GM23338 (cell line): Measurements from ENCODE around the gene APCDD1L. TPM values are rescaled to one million over a fixed set of nuclear protein-coding genes. Genes with fewer than 3 reads are reported as not detected.

ENCODE experiments used
- ATAC-seq: fragments of 200-7000 bp; cut with Tn5 transposase; 3 replicates; pipeline ENCODE4 v1.9.1; 2020
- DNase-seq: peaks from one replicate; pipeline ENCODE4 v3.0.0-alpha.2; 2015; ENCODE audit warnings: low spot score
- H2AFZ ChIP-seq: fragments of 200-600 bp; sonication (generic); 2 replicates; pipeline ENCODE4 v1.8.0; 2016; ENCODE audit warnings: antibody characterized with exemption, mild to moderate bottlenecking, moderate library complexity
- H3F3A ChIP-seq: fragments of 200-600 bp; sonication (generic); replicated peaks from 2 replicates; pipeline ENCODE4 v1.8.0; 2017; ENCODE audit warnings: antibody characterized with exemption, mixed run types, low read depth
- H3K27ac ChIP-seq: fragments of 200-600 bp; sonication (generic); 2 replicates; pipeline ENCODE4 v1.6.1; 2016; ENCODE audit warnings: low read depth
- H3K27me3 ChIP-seq: fragments of 200-600 bp; sonication (generic); 2 replicates; pipeline ENCODE4 v1.8.0; 2016; ENCODE audit warnings: mild to moderate bottlenecking, mixed run types, moderate library complexity; ENCODE audit not compliant: insufficient read depth
- H3K36me3 ChIP-seq: fragments of 200-600 bp; sonication (generic); 2 replicates; pipeline ENCODE4 v1.8.0; 2016; ENCODE audit warnings: mild to moderate bottlenecking; ENCODE audit not compliant: insufficient read depth
- H3K4me1 ChIP-seq: fragments of 200-600 bp; sonication (generic); 2 replicates; pipeline ENCODE4 v1.8.0; 2016; ENCODE audit warnings: mild to moderate bottlenecking, moderate library complexity; ENCODE audit not compliant: insufficient read depth
- H3K4me2 ChIP-seq: fragments of 200-600 bp; sonication (generic); 2 replicates; pipeline ENCODE4 v1.7.1; 2017; ENCODE audit warnings: mixed run types
- H3K4me3 ChIP-seq: fragments of 200-600 bp; sonication (generic); 2 replicates; pipeline ENCODE4 v1.6.1; 2016; ENCODE audit warnings: mixed run types
- H3K79me2 ChIP-seq: fragments of 200-600 bp; sonication (generic); replicated peaks from 2 replicates; pipeline ENCODE4 v1.8.0; 2017; ENCODE audit warnings: mild to moderate bottlenecking; ENCODE audit not compliant: insufficient read depth
- H3K9me2 ChIP-seq: fragments of 200-600 bp; sonication (generic); 2 replicates; pipeline ENCODE4 v1.8.0; 2017; ENCODE audit not compliant: insufficient read depth
- H4K20me1 ChIP-seq: fragments of 200-600 bp; sonication (generic); replicated peaks from 2 replicates; pipeline ENCODE4 v1.8.0; 2017; ENCODE audit warnings: mild to moderate bottlenecking; ENCODE audit not compliant: insufficient read depth
- H3K27ac Mint-ChIP-seq: 2 replicates; pipeline ENCODE4 v1.8.0; 2020; ENCODE audit warnings: inconsistent platforms, mild to moderate bottlenecking, moderate library complexity, mixed read lengths
- H3K27me3 Mint-ChIP-seq: 3 replicates; pipeline ENCODE4 v1.8.0; 2022; ENCODE audit warnings: low read depth, mild to moderate bottlenecking, moderate library complexity, mixed read lengths, inconsistent platforms; ENCODE audit not compliant: insufficient read depth, poor library complexity
- H3K36me3 Mint-ChIP-seq: 3 replicates; pipeline ENCODE4 v1.8.0; 2021; ENCODE audit warnings: low read depth, mild to moderate bottlenecking, inconsistent platforms, moderate library complexity, mixed read lengths
- H3K4me1 Mint-ChIP-seq: 3 replicates; pipeline ENCODE4 v1.8.0; 2020; ENCODE audit warnings: mild to moderate bottlenecking, inconsistent platforms, mixed read lengths
- H3K4me3 Mint-ChIP-seq: 3 replicates; pipeline ENCODE4 v1.8.0; 2021; ENCODE audit warnings: moderate library complexity, mild to moderate bottlenecking, inconsistent platforms, mixed read lengths
- H3K9me3 Mint-ChIP-seq: 3 replicates; pipeline ENCODE4 v1.8.0; 2020; ENCODE audit warnings: moderate library complexity, mild to moderate bottlenecking, inconsistent platforms, mixed read lengths
- ETS1 ChIP-seq: IDR thresholded peaks from 2 replicates; pipeline ENCODE4 v1.6.1; 2016; ENCODE audit warnings: antibody characterized with exemption
- JUNB ChIP-seq: IDR thresholded peaks from one replicate; pipeline ENCODE4 v1.6.1; 2016; ENCODE audit warnings: antibody characterized with exemption; ENCODE audit not compliant: unreplicated experiment
- NANOG ChIP-seq: IDR thresholded peaks from 2 replicates; pipeline ENCODE4 v1.6.1; 2016; ENCODE audit warnings: antibody characterized with exemption, borderline replicate concordance
- REST ChIP-seq: IDR thresholded peaks from one replicate; pipeline ENCODE4 v1.6.1; 2018; ENCODE audit warnings: antibody characterized with exemption; ENCODE audit not compliant: unreplicated experiment
- STAT1 ChIP-seq: IDR thresholded peaks from one replicate; pipeline ENCODE4 v1.6.1; 2016; ENCODE audit warnings: antibody characterized with exemption; ENCODE audit not compliant: unreplicated experiment
- ZNF114 ChIP-seq: fragments of 250-450 bp; sonication (Bioruptor Pico); IDR thresholded peaks from 2 replicates; pipeline ENCODE4 v1.5.0; 2020; ENCODE audit warnings: mild to moderate bottlenecking, moderate library complexity
- ZNF462 ChIP-seq: fragments of 250-450 bp; sonication (Bioruptor Pico); IDR thresholded peaks from 2 replicates; pipeline ENCODE4 v1.5.0; 2020; ENCODE audit warnings: mild to moderate bottlenecking, moderate library complexity
- polyA plus RNA-seq: library from polyadenylated mRNA; unstranded; fragments of >200 nt; fragmentation: Nextera tagmentation; extraction: Ambion mirVana; gene quantifications from 2 replicates; pipeline ENCODE4 v1.2.1, GENCODE V29; 2016
- total RNA-seq: library from RNA; depleted of rRNA; stranded (reverse); fragments of >200 nt; shearing (Covaris generic); gene quantifications from 2 replicates; pipeline ENCODE4 v1.2.3, GENCODE V29; 2014

Gene APCDD1L
- total and polyA plus RNA-seq, 2 experiments from 2014 or later: 1.8 to 4.6 TPM

- TF ChIP-seq JUNB (no peak), ZNF114 (CRISPR knock-in tag) (no peak), ETS1 (no peak), STAT1 (no peak), REST (no peak)
Observed at GRCh38 chr20:58550275-58551059, 35.3 kb upstream of the APCDD1L start (continued).

- H3K4me1 Mint-ChIP-seq: peaks cover 7% of the 10 kb centered on the region
- no peak overlapping the region for H2AFZ ChIP-seq
- DNase-seq (no peak), ATAC-seq (no peak)
- peaks cover 8% of the 10 kb centered on the region for H3K27me3 Mint-ChIP-seq
- H3K27ac Mint-ChIP-seq: no peak overlapping the region
- H3F3A ChIP-seq: no peaks in the 10 kb centered on the region
- H3K4me3 ChIP-seq: no peak overlapping the region
- H3K36me3 Mint-ChIP-seq: no peaks in the 10 kb centered on the region
- no peak overlapping the region for H3K27ac ChIP-seq
- H3K4me1 ChIP-seq: no peaks in the 10 kb centered on the region
- H3K36me3 ChIP-seq: no peaks in the 10 kb centered on the region
- no peaks in the 10 kb centered on the region for H3K9me2 ChIP-seq
- H3K4me2 ChIP-seq: no peak overlapping the region
- peaks cover 4% of the 10 kb centered on the region; the same call in 2 of the 3 replicates for H3K9me3 Mint-ChIP-seq
- no peaks in the 10 kb centered on the region for H3K79me2 ChIP-seq
- no peak overlapping the region for H3K4me3 Mint-ChIP-seq
- no peaks in the 10 kb centered on the region for H3K27me3 ChIP-seq
- no peaks in the 10 kb centered on the region for H4K20me1 ChIP-seq
- TF ChIP-seq ZNF462 (no peak), REST (no peak), NANOG (no peak)
Observed at GRCh38 chr20:58549231-58550209, 34.3 kb upstream of the APCDD1L start.
